CMK (cell line): ENCODE data around the gene ENO1.
"Not testable (repeated sequence)": the region's sequence is repeated elsewhere in the genome, so short reads cannot be mapped to it uniquely, and the experiment has no call there.

Experiments used
- DNase-seq: peaks from one replicate; pipeline ENCODE4 v3.0.0-alpha.2; 2010; ENCODE audit warnings: low read depth

ENO1 gene

GRCh38 chr1:8878448-8878697, at the start of gene ENO1:
ENO1 (minus strand) TSS chr1:8878686; CDS start chr1:8874908, 3,778 bp downstream.
- DNase-seq = no peak

- no peak for DNase-seq
These were observed 48.5 kb upstream of the ENO1 start for GRCh38 chr1:8926707-8927694.

GRCh38 chr1:8925960-8926359, 47.5 kb upstream of the ENO1 start:
- DNase-seq = no peak

- no peak for DNase-seq
These were observed 46.9 kb upstream of the ENO1 start for GRCh38 chr1:8925406-8925805.

- DNase-seq = no peak
These were observed 44.5 kb upstream of the ENO1 start for GRCh38 chr1:8922962-8923361.

- DNase-seq = not testable (repeated sequence)
These were observed 39.0 kb upstream of the ENO1 start for GRCh38 chr1:8917536-8917935.

GRCh38 chr1:8915446-8915845, 37.0 kb upstream of the ENO1 start:
- no peak for DNase-seq

GRCh38 chr1:8914466-8914865, 36.0 kb upstream of the ENO1 start:
- DNase-seq = no peak

- DNase-seq = no peak
These were observed 35.0 kb upstream of the ENO1 start for GRCh38 chr1:8913457-8913856.

- DNase-seq = no peak
These were observed 33.2 kb upstream of the ENO1 start for GRCh38 chr1:8911416-8912309.

- no peak for DNase-seq
These were observed 32.4 kb upstream of the ENO1 start for GRCh38 chr1:8910914-8911313.

GRCh38 chr1:8910331-8910730, 31.8 kb upstream of the ENO1 start:
- DNase-seq = no peak

- no peak for DNase-seq
These were observed 30.1 kb upstream of the ENO1 start for GRCh38 chr1:8908388-8909151.

- no peak for DNase-seq
These were observed 27.2 kb upstream of the ENO1 start for GRCh38 chr1:8905582-8906191.

- no peak for DNase-seq
These were observed 25.6 kb upstream of the ENO1 start for GRCh38 chr1:8903908-8904650.

GRCh38 chr1:8903410-8903809, 24.9 kb upstream of the ENO1 start:
- DNase-seq = no peak

GRCh38 chr1:8902765-8903164, 24.3 kb upstream of the ENO1 start:
- DNase-seq = no peak

GRCh38 chr1:8900684-8901083, 22.2 kb upstream of the ENO1 start:
- DNase-seq = not testable (repeated sequence)

- DNase-seq = no peak
These were observed 20.6 kb upstream of the ENO1 start for GRCh38 chr1:8899046-8899445.

GRCh38 chr1:8898418-8898817, 19.9 kb upstream of the ENO1 start:
- not testable (repeated sequence) for DNase-seq

- DNase-seq = not testable (repeated sequence)
These were observed 19.0 kb upstream of the ENO1 start for GRCh38 chr1:8897505-8897904.
